HepG2 (cell line): ENCODE measurements around the gene ZNF185. TPM values are rescaled to one million over a fixed set of nuclear protein-coding genes. Genes with fewer than 3 reads are reported as not detected.
A peak's percentile ranks its signal among the peaks of the same experiment; 100 is the strongest.

Experiments
- DMAP1 ChIP-seq: IDR thresholded peaks from 2 replicates; pipeline ENCODE4 v1.6.1; 2016
- ERF ChIP-seq: IDR thresholded peaks from 2 replicates; pipeline ENCODE4 v1.6.1; 2018; ENCODE audit warnings: missing biosample characterization, missing genetic modification reagents
- FOXA1 ChIP-seq, 2 experiments: fragments of 450-650 bp in 1 of 2; sonication (generic) in 1 of 2; formaldehyde crosslinking in 1 of 2; IDR thresholded peaks; 2 replicates each; pipeline versions ENCODE4 v1.4.0 to v1.6.1; 2016 to 2020; ENCODE audit warnings: missing genetic modification reagents in 1 of 2
- HIVEP1 ChIP-seq: sonication (generic); formaldehyde crosslinking; IDR thresholded peaks from 2 replicates; pipeline ENCODE4 v1.4.0; 2020; ENCODE audit warnings: mild to moderate bottlenecking, missing genetic modification reagents
- HOXA3 ChIP-seq: sonication (generic); formaldehyde crosslinking; IDR thresholded peaks from 2 replicates; pipeline ENCODE4 v1.5.0; 2020; ENCODE audit warnings: missing genetic modification reagents
- KAT8 ChIP-seq: IDR thresholded peaks from 2 replicates; pipeline ENCODE4 v1.6.1; 2016; ENCODE audit warnings: missing genetic modification reagents, missing compliant biosample characterization
- KDM5B ChIP-seq: sonication (generic); formaldehyde crosslinking; IDR thresholded peaks from 2 replicates; pipeline ENCODE4 v1.4.0; 2020; ENCODE audit warnings: missing genetic modification reagents, mild to moderate bottlenecking, borderline replicate concordance
- KLF15 ChIP-seq: sonication (generic); formaldehyde crosslinking; IDR thresholded peaks from 2 replicates; pipeline ENCODE4 v1.8.1; 2023; ENCODE audit warnings: borderline replicate concordance, mild to moderate bottlenecking, inconsistent platforms, missing genetic modification reagents, mixed read lengths
- MAZ ChIP-seq, 2 experiments: sonication (generic) in 1 of 2; formaldehyde crosslinking in 1 of 2; IDR thresholded peaks; 2 replicates each; pipeline versions ENCODE4 v1.5.0 to v1.6.1; 2012 to 2020; ENCODE audit warnings: low read depth in 2 of 2, mild to moderate bottlenecking in 2 of 2, borderline replicate concordance in 1 of 2, improper control_type of control experiment in 1 of 2, low read length in 1 of 2, missing genetic modification reagents in 1 of 2, moderate library complexity in 1 of 2
- MBNL3 ChIP-seq: fragments of 250-450 bp; sonication (Bioruptor Pico); conservative IDR thresholded peaks from 2 replicates; pipeline ENCODE4 v1.8.0; 2022; ENCODE audit warnings: mild to moderate bottlenecking, inconsistent platforms
- MED1 ChIP-seq: sonication (generic); formaldehyde crosslinking; IDR thresholded peaks from 2 replicates; pipeline ENCODE4 v1.4.0; 2020; ENCODE audit warnings: missing genetic modification reagents
- MED13 ChIP-seq: sonication (generic); formaldehyde crosslinking; IDR thresholded peaks from 2 replicates; pipeline ENCODE4 v1.5.0; 2020; ENCODE audit warnings: missing genetic modification reagents
- NCOA1 ChIP-seq: sonication (generic); formaldehyde crosslinking; IDR thresholded peaks from 2 replicates; pipeline ENCODE4 v1.9.0; 2021; ENCODE audit warnings: missing genetic modification reagents
- RAD21 ChIP-seq: fragments of 450-650 bp; formaldehyde crosslinking; IDR thresholded peaks from 2 replicates; pipeline ENCODE4 v1.5.0; 2020; ENCODE audit warnings: mild to moderate bottlenecking
- TBX2 ChIP-seq: sonication (generic); formaldehyde crosslinking; IDR thresholded peaks from 2 replicates; pipeline ENCODE4 v1.5.0; 2020; ENCODE audit warnings: missing genetic modification reagents, mild to moderate bottlenecking, borderline replicate concordance
- TEAD3 ChIP-seq: optimal IDR thresholded peaks from 2 replicates; pipeline ENCODE3; 2016; ENCODE audit warnings: borderline replicate concordance
- TOE1 ChIP-seq: sonication (generic); formaldehyde crosslinking; IDR thresholded peaks from 2 replicates; pipeline ENCODE4 v1.4.0; 2020; ENCODE audit warnings: mild to moderate bottlenecking, missing genetic modification reagents
- WIZ ChIP-seq: sonication (generic); formaldehyde crosslinking; IDR thresholded peaks from 2 replicates; pipeline ENCODE4 v1.5.1; 2020; ENCODE audit warnings: mild to moderate bottlenecking, missing genetic modification reagents
- XRCC5 ChIP-seq: fragments of 200-400 bp; formaldehyde crosslinking; optimal IDR thresholded peaks from 2 replicates; pipeline ENCODE3; 2017; ENCODE audit warnings: mild to moderate bottlenecking, low read length
- ZMYM2 ChIP-seq: sonication (generic); formaldehyde crosslinking; IDR thresholded peaks from 2 replicates; pipeline ENCODE4 v1.8.0; 2022; ENCODE audit warnings: mild to moderate bottlenecking, missing genetic modification reagents
- ZMYM4 ChIP-seq: sonication (generic); formaldehyde crosslinking; IDR thresholded peaks from 2 replicates; pipeline ENCODE4 v1.8.1; 2023; ENCODE audit warnings: mild to moderate bottlenecking, missing genetic modification reagents
- ZNF143 ChIP-seq: sonication (generic); formaldehyde crosslinking; IDR thresholded peaks from 2 replicates; pipeline ENCODE4 v1.4.0; 2020; ENCODE audit warnings: missing genetic modification reagents
- ZNF251 ChIP-seq: sonication (generic); formaldehyde crosslinking; IDR thresholded peaks from 2 replicates; pipeline ENCODE4 v1.9.0; 2021; ENCODE audit warnings: mild to moderate bottlenecking, missing genetic modification reagents
- ZNF777 ChIP-seq: sonication (generic); formaldehyde crosslinking; IDR thresholded peaks from 2 replicates; pipeline ENCODE4 v1.4.0; 2020; ENCODE audit warnings: missing genetic modification reagents
- ZNF891 ChIP-seq: sonication (generic); formaldehyde crosslinking; IDR thresholded peaks from 2 replicates; pipeline ENCODE4 v1.5.0; 2020; ENCODE audit warnings: mild to moderate bottlenecking, missing genetic modification reagents
- polyA plus RNA-seq, 8 experiments: library from polyadenylated mRNA; depleted of rRNA in 3 of 8; stranded (reverse) in 7 of 8; unstranded in 1 of 8; fragments of >200 nt; fragmentation: Illumina TruSeq in 4 of 8; extraction: Trizol in 4 of 8; gene quantifications; 2 replicates each; pipeline versions ENCODE4 v1.2.1 to v1.2.3, GENCODE V29; 2011 to 2016; ENCODE audit warnings: low read depth in 4 of 8, missing spikeins in 1 of 8, mixed read lengths in 1 of 8; ENCODE audit not compliant: insufficient read depth in 1 of 8
- total RNA-seq, 5 experiments: library from RNA; depleted of rRNA; stranded (reverse); fragments of >200 nt; fragmentation: Illumina TruSeq; extraction: Trizol; gene quantifications; 2 replicates each; pipeline ENCODE4 v1.2.3, GENCODE V29; 2016; ENCODE audit warnings: low read depth in 1 of 5
- TF ChIP-seq, protein P1 (sequence below): sonication (generic); formaldehyde crosslinking; IDR thresholded peaks from 2 replicates; pipeline ENCODE4 v1.5.1; 2020; ENCODE audit warnings: mild to moderate bottlenecking, missing genetic modification reagents
- TF ChIP-seq, protein P2 (sequence below): sonication (generic); formaldehyde crosslinking; conservative IDR thresholded peaks from 2 replicates; pipeline ENCODE4 v1.4.0; 2020; ENCODE audit warnings: missing genetic modification reagents

The ZNF185 gene
- total and polyA plus RNA-seq, 2 of the 13 experiments (the other 11 are each of a cell fraction or from before 2014, with no cell fraction given) = 1.6 to 3.4 TPM

DNA sequence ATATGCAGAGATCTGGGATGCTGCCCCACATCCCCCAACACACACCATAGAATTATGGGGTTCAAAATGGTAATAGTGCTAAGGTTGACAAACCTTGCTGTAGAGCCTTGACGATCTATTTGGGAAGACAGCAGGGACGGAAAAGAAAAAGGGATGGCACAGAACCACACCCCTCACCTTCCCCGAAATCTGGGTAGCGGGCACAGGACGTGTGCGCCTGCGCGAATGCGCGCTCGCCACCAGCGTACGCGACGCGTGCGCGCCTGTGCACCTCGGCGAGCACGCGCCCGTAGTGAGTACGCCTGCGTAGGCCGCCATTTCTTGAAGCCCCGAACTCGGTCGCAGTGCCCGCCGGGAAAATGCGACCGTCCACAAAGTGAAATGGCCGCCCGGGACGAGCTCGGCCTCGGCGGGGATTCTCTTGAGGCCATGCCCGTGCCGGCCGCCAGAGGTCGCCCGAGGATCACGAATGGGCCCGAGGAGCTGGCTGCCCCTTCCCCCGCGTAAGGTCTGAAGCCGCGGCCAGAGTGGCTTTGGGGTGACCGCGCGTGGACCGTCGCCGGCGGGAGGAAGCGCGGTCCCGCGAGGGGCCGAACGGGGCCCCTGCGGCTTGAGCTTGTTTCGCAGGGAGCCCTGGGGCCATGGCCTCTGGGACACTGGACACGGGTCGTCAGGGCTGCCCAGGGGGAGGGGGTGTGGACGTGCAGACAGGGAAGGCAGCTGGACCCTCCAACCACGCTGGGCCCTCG, 43.6 kb downstream of the ZNF185 start (continued):
- TF ChIP-seq, protein P1, sequence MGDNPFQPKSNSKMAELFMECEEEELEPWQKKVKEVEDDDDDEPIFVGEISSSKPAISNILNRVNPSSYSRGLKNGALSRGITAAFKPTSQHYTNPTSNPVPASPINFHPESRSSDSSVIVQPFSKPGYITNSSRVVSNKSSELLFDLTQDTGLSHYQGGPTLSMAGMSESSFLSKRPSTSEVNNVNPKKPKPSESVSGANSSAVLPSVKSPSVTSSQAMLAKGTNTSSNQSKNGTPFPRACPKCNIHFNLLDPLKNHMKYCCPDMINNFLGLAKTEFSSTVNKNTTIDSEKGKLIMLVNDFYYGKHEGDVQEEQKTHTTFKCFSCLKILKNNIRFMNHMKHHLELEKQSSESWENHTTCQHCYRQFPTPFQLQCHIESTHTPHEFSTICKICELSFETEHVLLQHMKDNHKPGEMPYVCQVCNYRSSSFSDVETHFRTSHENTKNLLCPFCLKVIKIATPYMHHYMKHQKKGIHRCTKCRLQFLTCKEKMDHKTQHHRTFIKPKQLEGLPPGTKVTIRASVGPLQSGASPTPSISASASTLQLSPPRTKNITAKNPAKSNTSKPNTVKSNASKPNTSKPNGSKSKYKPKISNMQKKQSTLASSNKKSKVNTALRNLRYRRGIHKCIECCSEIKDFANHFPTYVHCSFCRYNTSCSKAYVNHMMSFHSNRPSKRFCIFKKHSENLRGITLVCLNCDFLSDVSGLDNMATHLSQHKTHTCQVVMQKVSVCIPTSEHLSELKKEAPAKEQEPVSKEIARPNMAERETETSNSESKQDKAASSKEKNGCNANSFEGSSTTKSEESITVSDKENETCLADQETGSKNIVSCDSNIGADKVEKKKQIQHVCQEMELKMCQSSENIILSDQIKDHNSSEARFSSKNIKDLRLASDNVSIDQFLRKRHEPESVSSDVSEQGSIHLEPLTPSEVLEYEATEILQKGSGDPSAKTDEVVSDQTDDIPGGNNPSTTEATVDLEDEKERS (CRISPR knock-in tag) = peak; percentile 50; the same call in 1 of the 2 replicates
- TF ChIP-seq RAD21 (peak; percentile 92), WIZ (CRISPR knock-in tag) (0 out of 2 replicates have a peak, but pooled peaks have one; percentile 30), MED13 (CRISPR knock-in tag) (no peak), TEAD3 (CRISPR knock-in tag) (peak; percentile 34), ZNF891 (CRISPR knock-in tag) (no peak), MBNL3 (CRISPR knock-in tag) (no peak), MED1 (no peak), MAZ (IDR thresholded peaks at IDR 0.05; ENCODE audit: borderline replicate concordance, low read depth, low read length) (no peak), MAZ (CRISPR knock-in tag; IDR thresholded peaks at IDR 0.05; ENCODE audit: low read depth) (no peak), TOE1 (no peak), NCOA1 (CRISPR knock-in tag) (no peak), KLF15 (no peak), DMAP1 (peak; percentile 47; the same call in 1 of the 2 replicates), ZNF777 (CRISPR knock-in tag) (peak; percentile 51; the same call in 1 of the 2 replicates), ZNF251 (no peak), TBX2 (CRISPR knock-in tag) (peak; percentile 37; the same call in 1 of the 2 replicates), ZMYM4 (CRISPR knock-in tag) (peak; percentile 76), ZMYM2 (CRISPR knock-in tag) (no peak), HIVEP1 (0 out of 2 replicates have a peak, but pooled peaks have one; percentile 29), KDM5B (peak; percentile 52; the same call in 1 of the 2 replicates), ZNF143 (CRISPR knock-in tag) (peak; percentile 90), FOXA1 (IDR thresholded peaks at IDR 0.05) (no peak), FOXA1 (CRISPR knock-in tag; IDR thresholded peaks at IDR 0.05) (no peak), XRCC5 (no peak), HOXA3 (CRISPR knock-in tag) (peak; percentile 95), KAT8 (CRISPR knock-in tag) (peak; percentile 98), ERF (peak; percentile 47; the same call in 1 of the 2 replicates)
- TF ChIP-seq, protein P2, sequence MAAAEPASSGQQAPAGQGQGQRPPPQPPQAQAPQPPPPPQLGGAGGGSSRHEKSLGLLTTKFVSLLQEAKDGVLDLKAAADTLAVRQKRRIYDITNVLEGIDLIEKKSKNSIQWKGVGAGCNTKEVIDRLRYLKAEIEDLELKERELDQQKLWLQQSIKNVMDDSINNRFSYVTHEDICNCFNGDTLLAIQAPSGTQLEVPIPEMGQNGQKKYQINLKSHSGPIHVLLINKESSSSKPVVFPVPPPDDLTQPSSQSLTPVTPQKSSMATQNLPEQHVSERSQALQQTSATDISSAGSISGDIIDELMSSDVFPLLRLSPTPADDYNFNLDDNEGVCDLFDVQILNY (CRISPR knock-in tag) = no peak
